HG03066 (cell line): ENCODE measurements around the gene APBB1.
A peak's percentile ranks its signal among the peaks of the same experiment; 100 is the strongest.
"Not testable (repeated sequence)": the region's sequence is repeated elsewhere in the genome, so short reads cannot be mapped to it uniquely, and the experiment has no call there.

Experiments used
- ATAC-seq: cut with Tn5 transposase; IDR thresholded peaks from one replicate; pipeline ENCODE4 v1.9.1; 2021; ENCODE audit warnings: low read depth; ENCODE audit not compliant: unreplicated experiment

Gene APBB1

DNA sequence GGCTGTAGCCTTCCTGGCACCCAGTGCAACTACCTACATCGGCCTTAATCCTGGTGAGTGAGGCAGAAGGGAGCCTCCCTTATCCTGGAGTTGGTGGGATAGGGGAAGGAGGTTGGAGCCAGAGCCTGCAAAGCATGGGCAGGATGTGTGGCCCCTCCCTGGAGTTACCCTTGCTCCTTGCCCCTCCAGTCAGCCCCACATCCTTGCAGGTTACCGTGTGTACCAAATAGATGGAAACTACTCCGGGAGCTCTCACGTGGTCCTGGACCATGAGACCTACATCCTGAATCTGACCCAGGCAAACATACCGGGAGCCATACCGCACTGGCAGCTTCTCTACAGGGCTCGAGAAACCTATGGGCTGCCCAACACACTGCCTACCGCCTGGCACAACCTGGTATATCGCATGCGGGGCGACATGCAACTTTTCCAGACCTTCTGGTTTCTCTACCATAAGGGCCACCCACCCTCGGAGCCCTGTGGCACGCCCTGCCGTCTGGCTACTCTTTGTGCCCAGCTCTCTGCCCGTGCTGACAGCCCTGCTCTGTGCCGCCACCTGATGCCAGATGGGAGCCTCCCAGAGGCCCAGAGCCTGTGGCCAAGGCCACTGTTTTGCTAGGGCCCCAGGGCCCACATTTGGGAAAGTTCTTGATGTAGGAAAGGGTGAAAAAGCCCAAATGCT is 24.8 kb downstream of the APBB1 start:
- no peak for ATAC-seq

DNA sequence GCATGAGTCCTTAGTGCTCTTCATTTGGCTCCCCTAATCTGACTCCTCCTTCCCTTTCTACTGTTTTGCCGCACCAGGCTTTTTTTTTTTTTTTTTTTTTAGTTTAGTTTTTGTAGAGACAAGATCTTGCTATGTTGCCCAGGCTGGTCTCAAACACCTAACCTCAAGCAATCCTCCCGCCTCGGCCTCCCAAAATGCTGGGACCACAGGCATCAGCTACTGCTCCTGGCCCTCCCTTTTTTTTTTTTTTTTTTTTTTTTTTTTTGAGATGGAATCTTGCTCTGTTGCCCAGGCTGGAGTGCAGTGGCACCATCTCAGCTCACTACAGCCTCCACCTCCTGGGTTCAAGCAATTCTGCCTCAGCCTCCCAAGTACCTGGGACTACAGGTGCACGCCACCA is 26.6 kb downstream of the APBB1 start:
- not testable (repeated sequence) for ATAC-seq

DNA sequence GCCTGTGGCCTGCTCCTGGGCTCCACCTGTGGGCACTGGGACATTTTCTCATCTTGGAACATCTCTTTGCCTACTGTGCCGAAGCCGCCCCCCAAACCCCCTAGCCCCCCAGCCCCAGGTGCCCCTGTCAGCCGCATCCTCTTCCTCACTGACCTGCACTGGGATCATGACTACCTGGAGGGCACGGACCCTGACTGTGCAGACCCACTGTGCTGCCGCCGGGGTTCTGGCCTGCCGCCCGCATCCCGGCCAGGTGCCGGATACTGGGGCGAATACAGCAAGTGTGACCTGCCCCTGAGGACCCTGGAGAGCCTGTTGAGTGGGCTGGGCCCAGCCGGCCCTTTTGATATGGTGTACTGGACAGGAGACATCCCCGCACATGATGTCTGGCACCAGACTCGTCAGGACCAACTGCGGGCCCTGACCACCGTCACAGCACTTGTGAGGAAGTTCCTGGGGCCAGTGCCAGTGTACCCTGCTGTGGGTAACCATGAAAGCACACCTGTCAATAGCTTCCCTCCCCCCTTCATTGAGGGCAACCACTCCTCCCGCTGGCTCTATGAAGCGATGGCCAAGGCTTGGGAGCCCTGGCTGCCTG is 27.3 kb downstream of the APBB1 start:
- no peak for ATAC-seq

DNA sequence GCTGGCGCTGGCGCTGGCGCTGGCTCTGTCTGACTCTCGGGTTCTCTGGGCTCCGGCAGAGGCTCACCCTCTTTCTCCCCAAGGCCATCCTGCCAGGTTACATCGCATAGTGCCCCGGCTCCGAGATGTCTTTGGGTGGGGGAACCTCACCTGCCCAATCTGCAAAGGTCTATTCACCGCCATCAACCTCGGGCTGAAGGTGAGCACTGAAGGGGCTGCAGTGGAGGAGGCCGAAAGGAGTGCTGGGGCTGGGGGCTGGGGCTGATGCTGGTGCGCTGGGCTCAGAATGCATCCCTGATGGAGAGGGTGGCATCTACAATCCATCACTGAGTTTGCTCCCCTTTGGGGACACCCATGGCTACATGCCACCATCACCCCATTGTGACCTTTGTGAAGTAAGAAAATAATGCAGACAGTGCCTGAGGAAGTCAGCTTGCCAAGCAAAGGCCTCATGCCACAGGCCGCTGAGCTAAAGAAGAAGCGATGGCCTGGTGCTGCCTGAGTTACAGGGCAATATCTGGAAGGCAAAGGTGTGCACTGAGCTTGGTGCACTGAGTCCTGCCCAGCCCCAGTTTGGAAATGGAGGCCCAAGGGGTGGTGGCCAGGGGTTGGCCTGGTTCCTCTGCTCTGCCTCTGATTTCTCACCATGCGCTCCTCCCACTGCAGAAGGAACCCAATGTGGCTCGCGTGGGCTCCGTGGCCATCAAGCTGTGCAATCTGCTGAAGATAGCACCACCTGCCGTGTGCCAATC is 28.0 kb downstream of the APBB1 start:
- ATAC-seq: no peak

DNA sequence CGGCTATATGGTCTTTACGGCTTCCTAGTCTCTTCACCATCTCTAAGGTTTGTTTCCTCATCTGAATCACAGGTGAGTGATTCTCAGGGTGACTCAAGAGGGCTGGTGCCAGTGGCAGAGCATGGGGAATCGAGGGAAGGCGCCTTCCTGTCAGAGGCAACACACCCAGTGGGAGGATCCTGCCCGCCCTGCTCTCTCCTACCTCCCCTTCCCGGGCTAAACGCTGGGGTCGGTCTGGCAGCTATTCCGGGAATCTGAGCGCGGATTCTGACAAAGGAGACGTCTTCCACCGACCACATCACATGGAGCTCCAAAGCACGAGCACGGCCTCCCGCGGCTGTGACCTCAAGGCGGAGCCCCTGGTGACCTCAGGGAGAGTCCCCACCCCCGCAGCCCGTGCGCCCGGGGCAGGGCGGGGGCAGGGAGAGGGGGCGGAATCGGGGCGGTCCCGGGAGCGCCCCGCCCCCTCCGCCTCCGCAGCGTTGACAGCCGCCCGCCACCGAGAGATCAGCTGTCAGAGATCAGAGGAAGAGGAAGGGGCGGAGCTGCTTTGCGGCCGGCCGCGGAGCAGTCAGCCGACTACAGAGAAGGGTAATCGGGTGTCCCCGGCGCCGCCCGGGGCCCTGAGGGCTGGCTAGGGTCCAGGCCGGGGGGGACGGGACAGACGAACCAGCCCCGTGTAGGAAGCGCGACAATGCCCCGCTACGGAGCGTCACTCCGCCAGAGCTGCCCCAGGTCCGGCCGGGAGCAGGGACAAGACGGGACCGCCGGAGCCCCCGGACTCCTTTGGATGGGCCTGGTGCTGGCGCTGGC is 28.8 kb downstream of the APBB1 start, which contains the start of gene SMPD1:
TSS of gene SMPD1 (plus strand) at position 570 of the 813 bp plus-strand sequence. CDS start at position 695, 125 bp downstream.
- peak; percentile 94 for ATAC-seq

DNA sequence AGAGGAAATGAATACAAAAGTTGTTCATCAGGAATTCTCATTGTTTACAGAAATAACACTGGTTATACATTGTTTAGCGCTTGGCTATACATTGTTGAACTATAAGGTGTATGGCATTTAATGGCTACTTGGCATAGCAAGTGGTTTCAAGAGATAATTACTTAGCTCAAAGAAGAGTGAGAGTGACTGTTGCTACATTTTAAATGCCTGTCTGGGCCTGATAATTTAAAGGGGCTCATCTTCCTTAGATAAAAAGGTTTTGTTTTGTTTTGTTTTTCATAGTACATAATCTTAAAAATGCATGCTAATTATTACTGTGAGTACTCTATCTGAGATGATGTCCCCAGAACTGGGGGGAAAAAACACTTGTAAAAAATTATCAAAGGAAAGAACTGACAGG is 30.1 kb downstream of the APBB1 start:
- no peak for ATAC-seq

DNA sequence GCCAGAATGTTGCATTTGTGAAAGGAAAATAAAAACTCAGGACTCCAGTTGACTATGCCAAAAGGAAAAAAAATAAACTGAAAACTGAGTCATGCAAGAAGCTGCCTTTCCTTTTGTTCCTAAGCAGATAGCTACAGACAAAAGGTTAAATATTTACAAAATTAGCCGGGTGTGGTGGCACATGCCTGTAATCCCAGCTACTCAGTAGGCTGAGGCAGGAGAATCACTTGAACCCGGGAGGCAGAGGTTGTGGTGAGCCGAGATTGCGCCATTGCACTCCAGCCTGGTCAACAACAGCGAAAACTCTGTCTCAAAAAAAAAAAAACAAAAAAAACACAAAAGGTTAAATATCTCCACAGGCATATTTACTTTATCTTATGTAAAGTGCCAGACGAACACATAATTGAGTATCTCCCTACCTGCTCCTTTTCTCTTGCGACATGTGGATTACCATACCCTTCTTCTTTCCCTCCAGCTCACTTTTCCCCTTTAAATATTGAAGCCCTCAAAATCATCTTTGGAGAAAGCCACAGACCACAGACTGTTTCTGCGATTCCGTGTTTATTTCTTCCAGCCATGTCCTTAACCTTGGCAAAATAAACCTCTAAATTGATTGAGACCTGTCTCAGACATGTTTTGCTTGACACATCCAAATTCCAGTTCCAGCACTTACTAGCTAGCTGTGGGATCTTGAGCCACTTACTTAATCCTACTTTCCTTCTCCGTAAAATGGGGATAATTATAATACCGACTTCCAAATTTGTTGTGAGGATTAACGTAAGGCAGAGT is 30.9 kb downstream of the APBB1 start:
- no peak for ATAC-seq

DNA sequence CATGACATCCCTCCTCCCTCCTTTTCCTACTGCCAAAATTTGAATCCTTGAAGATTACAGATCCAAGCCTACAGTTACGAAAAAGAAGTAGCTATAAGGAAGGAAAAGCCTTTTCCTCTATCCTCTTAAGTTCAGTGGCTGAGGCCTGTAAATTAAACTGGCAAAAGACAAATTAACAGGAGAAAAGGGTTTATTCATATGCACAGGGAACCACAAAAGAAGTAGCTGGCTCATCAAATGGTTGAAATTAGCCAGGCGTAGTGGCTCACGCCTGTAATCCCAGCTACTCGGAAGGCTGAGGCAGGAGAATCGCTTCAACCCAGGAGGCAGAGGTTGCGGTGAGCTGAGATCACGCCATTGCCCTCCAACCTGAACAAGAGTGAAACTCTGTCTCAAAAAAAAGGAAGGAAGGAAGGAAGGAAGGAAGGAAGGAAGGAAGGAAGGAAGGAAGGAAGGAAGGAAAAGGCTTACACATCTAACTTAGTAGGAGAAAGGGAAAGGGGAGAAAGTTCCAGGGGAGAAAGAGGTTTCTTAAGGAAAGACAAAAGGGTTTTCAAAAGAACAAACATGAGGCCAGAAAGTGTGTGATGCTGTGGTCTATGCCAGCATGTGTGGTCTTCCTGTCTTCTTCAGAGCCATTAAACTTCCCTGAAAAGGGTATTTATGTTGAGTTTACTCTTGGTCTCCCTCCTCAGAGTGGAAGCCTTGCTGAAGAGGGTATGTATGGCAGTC is 33.7 kb downstream of the APBB1 start:
- ATAC-seq: no peak

DNA sequence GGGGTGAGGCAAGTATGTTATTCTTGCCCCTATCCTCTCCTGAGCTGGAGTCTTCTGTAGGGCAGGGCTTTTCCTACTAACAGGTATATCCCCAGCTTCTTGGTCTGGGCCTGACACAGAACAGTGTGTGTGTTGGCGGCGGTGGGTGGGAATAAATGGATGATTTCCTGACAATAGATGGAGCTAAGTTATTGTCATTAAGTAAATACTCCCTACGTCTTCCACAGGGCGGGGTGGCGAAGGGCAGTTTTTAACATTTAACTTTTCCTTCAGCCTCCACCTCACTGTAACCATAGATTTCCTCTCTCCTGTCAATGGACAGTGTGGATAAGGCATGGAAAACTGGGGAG is 40.3 kb downstream of the APBB1 start:
- no peak for ATAC-seq

DNA sequence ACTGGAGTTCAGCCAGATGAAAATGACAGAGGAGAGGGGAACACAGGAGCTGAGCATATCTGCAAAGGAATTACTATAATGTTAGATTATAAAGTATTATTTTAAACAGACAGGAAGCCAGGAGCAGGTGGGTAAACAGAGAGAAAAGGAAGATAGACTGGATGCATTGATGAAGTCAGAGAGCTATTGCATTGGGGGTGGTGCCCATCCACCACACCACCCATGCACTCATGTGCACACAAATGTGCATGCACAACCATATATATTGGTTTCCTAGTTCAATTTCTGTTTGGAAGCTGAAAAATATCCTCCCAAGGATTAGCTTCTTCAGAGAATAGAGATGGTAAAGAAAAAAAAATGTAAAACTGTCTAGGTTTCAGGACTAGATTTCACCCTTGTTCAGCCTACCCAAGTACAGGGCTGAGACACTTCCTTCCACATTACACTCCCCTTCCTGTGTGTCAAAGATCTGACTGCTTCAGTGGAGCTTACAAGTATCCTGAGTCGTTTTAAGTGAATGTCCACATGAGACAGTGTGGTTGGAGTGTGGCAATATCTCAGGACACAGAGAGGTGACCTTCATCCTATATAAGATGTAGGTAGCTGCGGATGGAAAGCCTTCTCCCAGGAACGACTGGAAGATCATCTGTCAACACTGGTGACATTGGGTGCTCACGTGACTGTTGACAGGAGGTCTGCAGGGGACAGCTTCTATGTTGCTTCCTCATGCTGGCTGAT is 40.8 kb downstream of the APBB1 start:
- no peak for ATAC-seq

DNA sequence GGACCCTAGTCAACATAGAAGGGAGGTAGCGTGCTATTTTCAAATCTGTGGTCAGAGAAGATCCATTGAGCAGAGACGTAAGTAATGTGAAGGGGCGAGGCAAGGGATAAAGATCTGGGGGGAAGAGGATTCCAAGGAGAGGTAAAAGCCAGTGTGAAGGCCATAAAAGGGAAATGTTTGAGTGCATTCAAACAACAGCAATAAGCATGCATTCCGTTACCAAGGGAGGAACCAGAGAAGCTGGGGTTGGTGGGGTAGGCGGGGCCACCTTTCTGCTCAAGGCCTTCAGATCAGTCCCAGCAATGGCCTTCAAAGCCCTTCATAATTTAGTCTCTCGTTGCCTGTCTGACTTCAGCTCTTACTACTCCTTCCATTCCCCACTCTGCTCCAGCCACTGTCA is 47.1 kb downstream of the APBB1 start:
- ATAC-seq: no peak

DNA sequence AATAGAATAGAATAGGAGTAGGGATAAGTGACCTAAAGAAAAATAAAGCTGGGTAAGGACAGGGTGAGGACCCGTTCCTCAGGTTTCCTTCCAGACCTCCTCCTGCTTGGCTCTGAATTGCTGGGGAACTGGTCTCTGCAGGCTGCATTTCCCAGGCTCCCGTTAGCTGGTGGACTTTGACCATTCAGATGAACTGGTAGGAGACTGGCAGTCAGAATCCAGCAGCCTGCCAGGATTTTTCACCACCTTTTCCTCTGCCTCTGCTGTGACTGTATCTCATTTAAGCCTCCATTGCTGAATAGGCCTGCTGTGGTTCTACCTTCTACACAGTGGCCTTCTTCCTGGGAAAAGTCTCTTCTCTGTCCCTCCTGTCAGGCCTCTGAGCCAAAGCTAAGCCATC is 53.2 kb downstream of the APBB1 start:
- ATAC-seq: no peak

DNA sequence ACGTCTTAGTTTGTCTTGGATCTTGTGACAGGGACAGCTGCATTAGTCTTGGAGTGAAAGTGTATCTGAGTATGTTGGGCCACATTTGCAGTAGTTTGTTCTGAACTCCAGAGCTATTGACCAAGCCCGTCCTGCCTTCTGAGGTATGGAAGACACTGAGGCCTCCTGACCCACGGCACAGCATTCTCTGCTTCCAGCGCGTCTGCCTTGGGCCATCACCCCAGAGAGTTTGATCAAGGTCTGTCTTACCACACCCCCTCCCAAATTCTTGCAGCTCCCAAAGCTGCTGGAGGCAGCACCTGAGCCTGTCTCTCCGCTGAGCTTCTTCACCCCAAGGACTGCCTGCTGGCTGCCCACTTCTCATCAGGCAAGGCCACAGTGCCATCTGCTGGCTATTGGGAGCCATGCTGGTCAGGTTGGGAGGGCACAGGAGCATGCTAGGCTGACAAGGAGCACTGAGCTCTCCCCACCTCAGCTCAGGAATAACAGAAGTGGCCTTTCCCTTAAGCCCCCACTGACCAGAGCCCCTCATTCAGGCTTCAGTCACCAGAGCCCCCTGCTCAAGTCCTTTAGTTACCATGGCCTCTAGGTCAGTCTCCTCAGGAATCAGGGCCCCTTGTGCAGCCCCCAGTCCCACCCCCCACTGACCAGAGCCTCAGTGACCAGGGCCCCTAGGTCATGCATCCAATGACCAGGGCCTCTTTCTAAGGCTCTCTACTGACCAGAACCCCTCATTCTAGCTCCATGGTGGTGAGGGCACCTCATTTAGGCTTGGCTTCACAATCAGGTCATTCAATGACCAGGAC is 55.8 kb downstream of the APBB1 start:
- ATAC-seq: peak; percentile 86

DNA sequence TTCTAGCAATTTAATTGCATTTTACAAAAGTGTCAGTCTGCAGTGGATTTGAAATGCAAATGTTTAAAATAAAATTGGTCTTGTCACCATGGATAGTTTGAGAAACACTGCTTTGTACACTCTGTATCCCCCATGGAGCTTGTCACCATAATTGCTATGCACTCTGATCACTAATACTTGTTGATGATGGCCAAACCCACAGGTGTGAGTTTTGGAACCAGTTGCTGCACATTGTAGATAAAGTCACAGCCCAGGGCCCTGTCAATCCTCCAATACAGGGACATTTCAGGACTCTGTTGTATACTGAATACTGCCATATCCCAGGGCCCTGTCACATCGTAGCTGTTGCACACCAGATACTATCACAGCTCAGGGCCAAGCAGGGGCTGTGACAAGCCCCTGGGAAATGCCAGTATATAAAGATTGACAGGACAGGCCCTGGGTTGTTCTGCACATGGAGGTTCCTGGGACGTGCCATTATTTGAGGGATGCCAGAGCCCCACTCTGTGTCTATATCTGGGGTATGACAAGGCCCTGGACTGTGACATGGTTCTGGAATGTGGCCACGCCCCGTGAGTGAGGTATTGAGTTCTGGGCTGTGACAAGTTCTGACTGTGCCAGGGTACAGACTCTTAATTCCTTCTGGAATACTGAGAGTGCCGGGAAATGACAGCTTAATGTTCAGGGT is 56.6 kb downstream of the APBB1 start:
- no peak for ATAC-seq

DNA sequence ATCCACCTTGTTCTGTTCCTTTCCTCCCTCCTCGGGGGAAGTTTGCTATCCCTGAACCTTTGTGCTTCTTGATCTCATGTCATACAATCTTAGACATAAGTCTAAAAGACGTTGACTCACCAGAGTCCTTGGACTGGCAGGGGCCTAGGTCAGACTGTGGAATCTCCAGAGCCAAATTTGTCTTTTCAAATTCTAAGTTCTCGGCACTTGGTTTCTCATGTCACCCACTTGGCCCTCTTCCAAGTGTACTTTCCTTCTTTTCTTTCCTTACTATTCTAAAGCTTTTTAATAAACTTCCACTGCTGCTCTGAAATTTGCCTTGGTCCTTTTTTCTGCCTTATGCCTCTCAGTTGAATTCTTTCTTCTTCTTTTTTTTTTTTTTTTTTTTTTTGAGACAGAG is 58.7 kb downstream of the APBB1 start:
- no peak for ATAC-seq

DNA sequence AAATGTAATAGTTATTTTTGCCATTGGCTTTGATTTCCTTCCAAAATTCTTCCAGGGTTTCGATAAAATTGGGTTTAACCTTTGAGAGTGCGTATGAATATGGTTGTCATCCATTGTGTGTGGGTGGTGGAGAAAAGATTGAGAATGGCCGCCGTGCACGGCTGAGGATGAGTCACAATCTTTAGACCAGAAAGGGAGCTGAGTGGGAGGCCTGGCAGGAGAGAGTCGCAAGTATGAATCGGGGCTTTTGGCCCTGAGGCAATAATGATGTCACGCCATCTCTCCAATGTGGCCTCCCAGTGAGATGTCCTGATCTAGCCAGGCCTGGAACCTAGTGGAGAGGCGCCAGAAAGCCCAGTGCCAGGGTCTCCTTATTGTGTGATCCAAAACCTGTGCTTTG is 61.7 kb downstream of the APBB1 start:
- ATAC-seq: no peak

DNA sequence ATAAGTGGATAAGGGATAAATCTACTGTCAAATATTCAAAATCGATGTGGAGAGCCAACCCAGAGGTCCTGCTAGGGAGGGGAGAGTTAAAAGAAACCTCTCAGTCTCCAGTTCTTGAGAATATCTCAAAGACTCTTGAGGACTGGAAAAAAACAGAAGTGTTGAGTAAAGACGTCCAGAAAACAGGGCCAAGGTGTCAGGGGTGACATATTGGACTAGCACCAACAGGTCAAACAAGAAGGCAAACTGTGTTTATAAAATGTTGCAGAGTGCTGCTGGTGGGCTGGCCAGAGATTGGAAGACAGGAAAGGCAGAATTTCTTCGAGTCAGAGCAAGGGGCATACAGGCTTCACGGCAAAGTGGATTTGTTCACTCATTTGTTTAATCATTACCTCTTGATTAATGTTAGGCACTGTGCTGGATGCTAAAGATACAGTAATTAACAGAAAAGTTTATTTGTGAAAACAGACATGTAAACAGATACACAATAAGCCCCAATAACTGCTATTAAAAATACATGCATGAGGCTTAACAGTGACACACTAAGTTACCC is 62.3 kb downstream of the APBB1 start:
- no peak for ATAC-seq
